ENCODE data around the gene VPS41.

Gene VPS41

DNA sequence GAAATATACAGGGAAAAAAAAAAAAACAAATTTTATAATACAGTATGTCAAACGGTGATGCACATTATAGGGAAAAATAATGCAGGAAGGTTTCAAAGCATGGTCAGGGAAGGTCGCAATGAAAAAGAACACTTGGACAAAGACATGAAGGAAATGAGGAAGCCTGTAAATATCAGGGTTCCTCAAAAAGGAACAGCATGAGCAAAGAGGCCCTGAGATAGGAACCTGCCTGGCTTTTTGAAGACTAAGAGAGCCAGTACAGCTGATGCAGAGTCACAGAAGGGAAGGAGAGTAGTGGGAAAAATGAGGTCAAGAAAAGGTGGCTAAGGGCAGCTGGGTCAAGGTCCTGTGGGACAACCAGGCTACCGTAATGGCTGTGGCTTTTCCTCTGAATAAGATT lies 1.9 kb downstream of the VPS41 start:
- ChIA-PET POLR2A (no interaction called here), CTCF (interaction anchor here (0.6 kb wide), 1 partner anchor 78 kb away, joined by 5 read pairs; no protein-coding TSS in a partner anchor)
- Histone ChIP-seq H3K4me3 (ENCODE audit: low read depth, low read length) (no peak overlapping the region), H3K27ac (ENCODE audit: extremely low read depth, low read depth, low read length) (no peak overlapping the region), H3K9me3 (ENCODE audit: control insufficient read depth, insufficient read depth, low read depth, low read length) (no peaks in the 10 kb centered on the region), H3K4me1 (ENCODE audit: control insufficient read depth, insufficient read depth, low read length) (peaks cover 3% of the 10 kb centered on the region; the same call in 1 of the 2 replicates), H3K36me3 (ENCODE audit: control insufficient read depth in 2 of 2, insufficient read depth in 1 of 2, low read length in 2 of 2) (no peaks in the 10 kb centered on the region)
- TF ChIP-seq ZNF76 (tag by site-specific recombination; IDR thresholded peaks at IDR 0.05; ENCODE audit: borderline replicate concordance, low read depth), result no peak
- no peak for TF ChIP-seq ZIC2 (tag by site-specific recombination; IDR thresholded peaks at IDR 0.05)
- no peak for TF ChIP-seq ZNF629 (tag by site-specific recombination; IDR thresholded peaks at IDR 0.05)
- TF ChIP-seq, protein P1, sequence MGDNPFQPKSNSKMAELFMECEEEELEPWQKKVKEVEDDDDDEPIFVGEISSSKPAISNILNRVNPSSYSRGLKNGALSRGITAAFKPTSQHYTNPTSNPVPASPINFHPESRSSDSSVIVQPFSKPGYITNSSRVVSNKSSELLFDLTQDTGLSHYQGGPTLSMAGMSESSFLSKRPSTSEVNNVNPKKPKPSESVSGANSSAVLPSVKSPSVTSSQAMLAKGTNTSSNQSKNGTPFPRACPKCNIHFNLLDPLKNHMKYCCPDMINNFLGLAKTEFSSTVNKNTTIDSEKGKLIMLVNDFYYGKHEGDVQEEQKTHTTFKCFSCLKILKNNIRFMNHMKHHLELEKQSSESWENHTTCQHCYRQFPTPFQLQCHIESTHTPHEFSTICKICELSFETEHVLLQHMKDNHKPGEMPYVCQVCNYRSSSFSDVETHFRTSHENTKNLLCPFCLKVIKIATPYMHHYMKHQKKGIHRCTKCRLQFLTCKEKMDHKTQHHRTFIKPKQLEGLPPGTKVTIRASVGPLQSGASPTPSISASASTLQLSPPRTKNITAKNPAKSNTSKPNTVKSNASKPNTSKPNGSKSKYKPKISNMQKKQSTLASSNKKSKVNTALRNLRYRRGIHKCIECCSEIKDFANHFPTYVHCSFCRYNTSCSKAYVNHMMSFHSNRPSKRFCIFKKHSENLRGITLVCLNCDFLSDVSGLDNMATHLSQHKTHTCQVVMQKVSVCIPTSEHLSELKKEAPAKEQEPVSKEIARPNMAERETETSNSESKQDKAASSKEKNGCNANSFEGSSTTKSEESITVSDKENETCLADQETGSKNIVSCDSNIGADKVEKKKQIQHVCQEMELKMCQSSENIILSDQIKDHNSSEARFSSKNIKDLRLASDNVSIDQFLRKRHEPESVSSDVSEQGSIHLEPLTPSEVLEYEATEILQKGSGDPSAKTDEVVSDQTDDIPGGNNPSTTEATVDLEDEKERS (tag by site-specific recombination; IDR thresholded peaks at IDR 0.05), result no peak
- no peak for TF ChIP-seq ZNF518A (tag by site-specific recombination; conservative IDR thresholded peaks at IDR 0.05; ENCODE audit: low read depth)
- no peak for TF ChIP-seq ZNF335 (tag by site-specific recombination; conservative IDR thresholded peaks at IDR 0.05)
- TF ChIP-seq, protein P2, sequence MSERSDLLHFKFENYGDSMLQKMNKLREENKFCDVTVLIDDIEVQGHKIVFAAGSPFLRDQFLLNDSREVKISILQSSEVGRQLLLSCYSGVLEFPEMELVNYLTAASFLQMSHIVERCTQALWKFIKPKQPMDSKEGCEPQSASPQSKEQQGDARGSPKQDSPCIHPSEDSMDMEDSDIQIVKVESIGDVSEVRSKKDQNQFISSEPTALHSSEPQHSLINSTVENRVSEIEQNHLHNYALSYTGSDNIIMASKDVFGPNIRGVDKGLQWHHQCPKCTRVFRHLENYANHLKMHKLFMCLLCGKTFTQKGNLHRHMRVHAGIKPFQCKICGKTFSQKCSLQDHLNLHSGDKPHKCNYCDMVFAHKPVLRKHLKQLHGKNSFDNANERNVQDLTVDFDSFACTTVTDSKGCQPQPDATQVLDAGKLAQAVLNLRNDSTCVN (tag by site-specific recombination; optimal IDR thresholded peaks at IDR 0.05), result no peak
- TF ChIP-seq, protein P3, sequence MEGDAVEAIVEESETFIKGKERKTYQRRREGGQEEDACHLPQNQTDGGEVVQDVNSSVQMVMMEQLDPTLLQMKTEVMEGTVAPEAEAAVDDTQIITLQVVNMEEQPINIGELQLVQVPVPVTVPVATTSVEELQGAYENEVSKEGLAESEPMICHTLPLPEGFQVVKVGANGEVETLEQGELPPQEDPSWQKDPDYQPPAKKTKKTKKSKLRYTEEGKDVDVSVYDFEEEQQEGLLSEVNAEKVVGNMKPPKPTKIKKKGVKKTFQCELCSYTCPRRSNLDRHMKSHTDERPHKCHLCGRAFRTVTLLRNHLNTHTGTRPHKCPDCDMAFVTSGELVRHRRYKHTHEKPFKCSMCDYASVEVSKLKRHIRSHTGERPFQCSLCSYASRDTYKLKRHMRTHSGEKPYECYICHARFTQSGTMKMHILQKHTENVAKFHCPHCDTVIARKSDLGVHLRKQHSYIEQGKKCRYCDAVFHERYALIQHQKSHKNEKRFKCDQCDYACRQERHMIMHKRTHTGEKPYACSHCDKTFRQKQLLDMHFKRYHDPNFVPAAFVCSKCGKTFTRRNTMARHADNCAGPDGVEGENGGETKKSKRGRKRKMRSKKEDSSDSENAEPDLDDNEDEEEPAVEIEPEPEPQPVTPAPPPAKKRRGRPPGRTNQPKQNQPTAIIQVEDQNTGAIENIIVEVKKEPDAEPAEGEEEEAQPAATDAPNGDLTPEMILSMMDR (tag by site-specific recombination; IDR thresholded peaks at IDR 0.05), result no peak
- no peak for TF ChIP-seq ZNF623 (tag by site-specific recombination; IDR thresholded peaks at IDR 0.05)
- no peak for TF ChIP-seq ZNF184 (tag by site-specific recombination; IDR thresholded peaks at IDR 0.05)
- TF ChIP-seq, protein P4, sequence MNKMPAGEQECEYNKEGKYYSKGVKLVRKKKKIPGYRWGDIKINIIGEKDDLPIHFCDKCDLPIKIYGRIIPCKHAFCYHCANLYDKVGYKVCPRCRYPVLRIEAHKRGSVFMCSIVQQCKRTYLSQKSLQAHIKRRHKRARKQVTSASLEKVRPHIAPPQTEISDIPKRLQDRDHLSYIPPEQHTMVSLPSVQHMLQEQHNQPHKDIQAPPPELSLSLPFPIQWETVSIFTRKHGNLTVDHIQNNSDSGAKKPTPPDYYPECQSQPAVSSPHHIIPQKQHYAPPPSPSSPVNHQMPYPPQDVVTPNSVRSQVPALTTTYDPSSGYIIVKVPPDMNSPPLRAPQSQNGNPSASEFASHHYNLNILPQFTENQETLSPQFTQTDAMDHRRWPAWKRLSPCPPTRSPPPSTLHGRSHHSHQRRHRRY (tag by site-specific recombination; IDR thresholded peaks at IDR 0.05), result no peak
- no peak for TF ChIP-seq SP3 (tag by site-specific recombination; IDR thresholded peaks at IDR 0.05)

Measured in HEK293 (cell line).